Lower lobe of right lung (tissue), 2 donors: ENCODE results near the gene ABCB8. TPM values are rescaled to one million over a fixed set of nuclear protein-coding genes. Genes with fewer than 3 reads are reported as not detected.

Experiments used
- ATAC-seq, 2 donors: fragments of 200-7000 bp; cut with Tn5 transposase; one replicate each; pipeline ENCODE4 v1.9.1; 2020 to 2022; ENCODE audit warnings: mild to moderate bottlenecking in 2 of 2, moderate library complexity in 2 of 2
- DNase-seq: peaks from one replicate; pipeline ENCODE4 v3.0.0-alpha.2; 2020
- H3K27ac ChIP-seq: fragments of 200-600 bp; one replicate; pipeline ENCODE4 v1.8.0; 2022
- H3K27me3 ChIP-seq: fragments of 200-600 bp; one replicate; pipeline ENCODE4 v1.8.0; 2022; ENCODE audit warnings: low read depth
- H3K36me3 ChIP-seq: fragments of 200-600 bp; one replicate; pipeline ENCODE4 v1.8.0; 2022; ENCODE audit warnings: mild to moderate bottlenecking
- H3K4me1 ChIP-seq: fragments of 200-600 bp; one replicate; pipeline ENCODE4 v1.8.0; 2022
- H3K4me3 ChIP-seq: fragments of 200-600 bp; one replicate; pipeline ENCODE4 v1.8.0; 2022; ENCODE audit warnings: mild to moderate bottlenecking
- H3K9me3 ChIP-seq: fragments of 200-600 bp; one replicate; pipeline ENCODE4 v1.8.0; 2022
- CTCF ChIP-seq: fragments of 200-600 bp; IDR thresholded peaks from one replicate; pipeline ENCODE4 v1.8.0; 2022; ENCODE audit warnings: antibody characterized with exemption, mild to moderate bottlenecking
- intact Hi-C: fragments of 100-400 bp; cut with DNase I; formaldehyde crosslinking; loops from one replicate; pipeline ENCODE4 v1.11.0; 2022
- total RNA-seq: library from RNA; stranded (reverse); fragmentation: NEBNext Ultra II Directional; extraction: Animal tissue kit (Norgen Biotek cat#: 25700); gene quantifications from one replicate; pipeline ENCODE4 v1.2.1, GENCODE V29; 2021
- donor health status: DM: no; HTN: yes; CAD: no; lungs with severe emphysema.

Gene ABCB8
- total RNA-seq, 1 donor from 2014 or later: 42.4 TPM

GRCh38 chr7:151028948-151029501 is 775 bp downstream of the ABCB8 start:
- Histone ChIP-seq H3K9me3 (no peaks in the 10 kb centered on the region), H3K27me3 (no peaks in the 10 kb centered on the region), H3K36me3 (peaks cover 16% of the 10 kb centered on the region), H3K4me3 (peak overlapping the region; percentile 84), H3K27ac (peak overlapping the region; percentile 87), H3K4me1 (peaks cover 19% of the 10 kb centered on the region)
- no peak for TF ChIP-seq CTCF
- ATAC-seq (no peak), DNase-seq (no peak)
- intact Hi-C loops: no loop called here

GRCh38 chr7:151031011-151031410 is 2.8 kb downstream of the ABCB8 start:
- no peaks in the 10 kb centered on the region for H3K27me3 ChIP-seq
- no peak for TF ChIP-seq CTCF
- ATAC-seq: no peak
- no peaks in the 10 kb centered on the region for H3K9me3 ChIP-seq
- H3K36me3 ChIP-seq: peaks cover 35% of the 10 kb centered on the region
- no peak overlapping the region for H3K27ac ChIP-seq
- intact Hi-C loops: no loop called here
- H3K4me3 ChIP-seq: no peak overlapping the region
- no peak for DNase-seq
- H3K4me1 ChIP-seq: peaks cover 19% of the 10 kb centered on the region

GRCh38 chr7:151032936-151033863 is 5.0 kb downstream of the ABCB8 start:
- TF ChIP-seq CTCF: no peak
- Histone ChIP-seq H3K4me1 (peaks cover 13% of the 10 kb centered on the region), H3K27me3 (no peaks in the 10 kb centered on the region), H3K27ac (no peak overlapping the region), H3K4me3 (no peak overlapping the region), H3K36me3 (peaks cover 48% of the 10 kb centered on the region), H3K9me3 (no peaks in the 10 kb centered on the region)
- no peak for ATAC-seq
- intact Hi-C loops: no loop called here
- DNase-seq: no peak

- Histone ChIP-seq H3K4me1 (peaks cover 16% of the 10 kb centered on the region), H3K36me3 (peaks cover 48% of the 10 kb centered on the region), H3K4me3 (no peak overlapping the region), H3K27me3 (no peaks in the 10 kb centered on the region), H3K27ac (no peak overlapping the region), H3K9me3 (no peaks in the 10 kb centered on the region)
- no peak for DNase-seq
- no peak for TF ChIP-seq CTCF
- intact Hi-C loops: no loop called here
- no peak for ATAC-seq
Measured at GRCh38 chr7:151033864-151034249, 5.6 kb downstream of the ABCB8 start.

GRCh38 chr7:151034312-151035025 is 6.2 kb downstream of the ABCB8 start:
- peaks cover 48% of the 10 kb centered on the region for H3K36me3 ChIP-seq
- no peak overlapping the region for H3K4me3 ChIP-seq
- H3K27me3 ChIP-seq: no peaks in the 10 kb centered on the region
- ATAC-seq (no peak), DNase-seq (no peak)
- H3K27ac ChIP-seq: no peak overlapping the region
- TF ChIP-seq CTCF: no peak
- H3K4me1 ChIP-seq: peaks cover 16% of the 10 kb centered on the region
- intact Hi-C loops: no loop called here
- no peaks in the 10 kb centered on the region for H3K9me3 ChIP-seq
